AG04450 (cell line): ENCODE measurements around the gene DOC2A. TPM values are rescaled to one million over a fixed set of nuclear protein-coding genes. Genes with fewer than 3 reads are reported as not detected.

ENCODE experiments used
- CTCF ChIA-PET: fragments of 300-600, 350-600 bp; formaldehyde crosslinking; extraction: SDS; loops from one replicate; lab custom pipeline; 2022; ENCODE audit warnings: antibody characterized with exemption, inconsistent platforms; lab: Charles Lee
- POLR2A ChIA-PET: fragments of 350-600 bp; formaldehyde crosslinking; extraction: SDS; loops from one replicate; lab custom pipeline; 2021; ENCODE audit warnings: antibody characterized with exemption, inconsistent platforms; lab: Yijun Ruan, JAX
- DNase-seq: peaks from one replicate; pipeline ENCODE4 v3.0.0-alpha.2; 2011; ENCODE audit warnings: low read depth, low spot score
- H3K27ac ChIP-seq: one replicate; pipeline ENCODE4 v1.5.1; 2012; ENCODE audit warnings: low read depth, low read length, control low read depth
- H3K27me3 ChIP-seq: one replicate; pipeline ENCODE4 v1.6.0; 2012; ENCODE audit warnings: low read length; ENCODE audit not compliant: control insufficient read depth, insufficient read depth
- H3K4me3 ChIP-seq: 2 replicates; pipeline ENCODE4 v1.5.1; 2011; ENCODE audit warnings: mild to moderate bottlenecking, low read depth, low read length, control low read depth
- H3K9me3 ChIP-seq: 2 replicates; pipeline ENCODE4 v1.5.1; 2012; ENCODE audit warnings: low read length; ENCODE audit not compliant: control insufficient read depth, insufficient read depth
- polyA minus RNA-seq: library from RNA; depleted of rRNA, polyadenylated mRNA; stranded (reverse); fragments of >200 nt; gene quantifications from 2 replicates; pipeline ENCODE4 v1.2.3, GENCODE V29; 2011; rRNA and poly(A)+ RNA removed
- polyA plus RNA-seq: library from polyadenylated mRNA; depleted of rRNA; stranded (reverse); fragments of >200 nt; gene quantifications from 2 replicates; pipeline ENCODE4 v1.2.3, GENCODE V29; 2011; rRNA removed
- TF ChIP-seq, protein P1 (sequence below): IDR thresholded peaks from 2 replicates; pipeline ENCODE4 v1.5.1; 2011; ENCODE audit warnings: low read depth, low read length, control low read depth, inconsistent platforms

Gene DOC2A
- 0.22 and 0.46 TPM in 2 replicates for polyA plus RNA-seq
- polyA minus RNA-seq: 0.39 and 0.87 TPM in 2 replicates

DNA sequence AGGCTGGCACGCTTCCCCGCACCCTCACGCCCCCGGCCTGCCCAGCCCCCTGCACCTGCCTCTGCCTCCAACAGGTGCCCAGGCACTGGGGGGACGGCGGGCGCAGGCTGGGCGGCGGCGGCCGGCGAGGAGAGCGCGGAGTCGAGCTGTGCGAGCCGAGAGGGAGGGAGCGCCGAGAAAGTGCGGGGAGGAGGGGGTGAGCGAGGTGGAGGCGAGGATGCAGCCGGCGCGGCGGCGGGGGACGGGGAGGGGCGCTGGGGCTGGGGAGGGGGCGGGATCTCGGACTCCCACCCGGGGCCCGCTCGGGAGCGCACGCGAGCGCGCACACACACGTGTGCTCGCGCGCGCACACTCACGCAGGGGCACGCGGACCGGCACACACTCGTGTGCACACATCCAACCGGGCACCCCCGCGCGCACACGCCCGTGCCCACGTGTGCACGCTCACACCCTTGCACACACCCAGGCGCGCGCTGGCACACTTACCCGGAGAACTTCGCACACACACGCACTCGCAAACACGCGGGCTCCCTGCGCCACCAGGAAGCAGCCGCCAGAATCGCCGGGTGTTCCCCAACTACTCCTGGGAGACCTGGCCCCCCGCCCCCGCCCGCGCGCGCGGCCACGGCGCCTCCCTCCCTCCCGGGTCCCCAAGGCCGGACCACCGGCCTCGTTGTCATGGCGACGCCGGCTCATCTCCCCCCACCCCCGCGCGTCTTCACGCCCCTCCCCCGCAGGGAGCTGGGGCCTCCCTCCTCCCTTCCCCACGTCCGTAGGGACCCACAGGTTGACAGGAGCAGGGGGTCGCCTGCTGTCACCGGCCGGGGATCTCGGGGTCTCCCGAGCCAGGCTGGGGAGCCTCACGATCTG is at the start of gene DOC2A:
TSS of gene DOC2A (minus strand) at position 184 of the 870 bp plus-strand sequence. CDS start 805 bp downstream, outside the sequence.
- DNase-seq: no peak
- Histone ChIP-seq H3K27ac (no peak within 1 kb of the TSS), H3K4me3 (peak within 1 kb of the TSS; percentile 54), H3K9me3 (no peaks in the 10 kb centered on the region; the same call in 1 of the 2 replicates), H3K27me3 (peaks cover 26% of the 10 kb centered on the region)
- ChIA-PET CTCF (no interaction called here), POLR2A (no interaction called here)
- TF ChIP-seq, protein P1, sequence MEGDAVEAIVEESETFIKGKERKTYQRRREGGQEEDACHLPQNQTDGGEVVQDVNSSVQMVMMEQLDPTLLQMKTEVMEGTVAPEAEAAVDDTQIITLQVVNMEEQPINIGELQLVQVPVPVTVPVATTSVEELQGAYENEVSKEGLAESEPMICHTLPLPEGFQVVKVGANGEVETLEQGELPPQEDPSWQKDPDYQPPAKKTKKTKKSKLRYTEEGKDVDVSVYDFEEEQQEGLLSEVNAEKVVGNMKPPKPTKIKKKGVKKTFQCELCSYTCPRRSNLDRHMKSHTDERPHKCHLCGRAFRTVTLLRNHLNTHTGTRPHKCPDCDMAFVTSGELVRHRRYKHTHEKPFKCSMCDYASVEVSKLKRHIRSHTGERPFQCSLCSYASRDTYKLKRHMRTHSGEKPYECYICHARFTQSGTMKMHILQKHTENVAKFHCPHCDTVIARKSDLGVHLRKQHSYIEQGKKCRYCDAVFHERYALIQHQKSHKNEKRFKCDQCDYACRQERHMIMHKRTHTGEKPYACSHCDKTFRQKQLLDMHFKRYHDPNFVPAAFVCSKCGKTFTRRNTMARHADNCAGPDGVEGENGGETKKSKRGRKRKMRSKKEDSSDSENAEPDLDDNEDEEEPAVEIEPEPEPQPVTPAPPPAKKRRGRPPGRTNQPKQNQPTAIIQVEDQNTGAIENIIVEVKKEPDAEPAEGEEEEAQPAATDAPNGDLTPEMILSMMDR: no peak

GRCh38 chr16:30060346-30060745 is 49.5 kb upstream of the DOC2A start:
- CTCF ChIA-PET: no interaction called here

DNA sequence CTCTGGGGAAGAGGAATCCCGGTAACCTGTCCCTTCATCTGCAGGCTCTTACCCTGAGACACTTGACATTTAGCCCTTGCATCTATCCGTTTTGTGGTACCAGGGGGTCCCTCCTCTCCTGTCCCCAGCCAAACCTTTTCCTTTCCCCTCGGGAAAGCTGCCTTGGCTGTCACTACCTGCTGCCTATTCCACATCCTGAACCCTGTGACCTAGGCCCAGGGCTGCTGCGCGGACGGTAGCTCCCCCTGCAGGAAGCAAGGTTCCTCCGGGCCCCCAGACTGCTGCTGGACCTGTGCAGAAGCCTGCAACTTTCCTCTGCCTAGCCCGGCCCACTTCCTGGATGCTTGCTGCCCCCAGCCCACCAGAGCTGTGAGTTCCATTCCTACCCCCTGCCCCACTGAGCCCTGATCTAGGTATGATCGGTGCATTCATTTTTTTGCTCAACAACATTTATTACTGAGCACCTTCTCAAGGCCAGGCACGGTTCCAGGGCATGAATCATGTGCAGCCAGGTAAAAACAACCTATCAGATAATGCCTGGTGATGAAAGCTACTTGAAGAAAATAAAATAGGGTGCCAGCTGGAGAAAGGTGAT is 44.2 kb upstream of the DOC2A start:
- Histone ChIP-seq H3K9me3 (no peaks in the 10 kb centered on the region; the same call in 1 of the 2 replicates), H3K27ac (no peak overlapping the region), H3K4me3 (no peak overlapping the region), H3K27me3 (no peaks in the 10 kb centered on the region)
- CTCF ChIA-PET: interaction anchor here (0.6 to 1.6 kb wide), 6 partner anchors 9 to 377 kb away, joined by 3 to 6 read pairs (median 4); partner anchors contain the start of genes ALDOA and TBX6
- POLR2A ChIA-PET: interaction anchor here (2.5 kb wide), 1 partner anchor 10 kb away, joined by 19 read pairs; the partner anchor contains the start of gene ALDOA
- TF ChIP-seq, protein P1: peak; percentile 46; the same call in 1 of the 2 replicates
- DNase-seq: no peak

More at GRCh38 chr16:30060346-30060745, 49.5 kb upstream of the DOC2A start:
- Histone ChIP-seq H3K9me3 (no peaks in the 10 kb centered on the region), H3K27me3 (no peaks in the 10 kb centered on the region), H3K27ac (no peak overlapping the region), H3K4me3 (no peak overlapping the region)
- TF ChIP-seq, protein P1: no peak
- DNase-seq: no peak
- POLR2A ChIA-PET: no interaction called here

- H3K9me3 ChIP-seq: no peaks in the 10 kb centered on the region; the same call in 1 of the 2 replicates
- POLR2A ChIA-PET: interaction anchor here (2.2 to 2.5 kb wide), 2 partner anchors 11 kb away, joined by 19 to 25 read pairs; partner anchors contain the start of gene ALDOA
- CTCF ChIA-PET: interaction anchor here (0.7 to 1.1 kb wide), 2 partner anchors 11 to 355 kb away, joined by 3 to 4 read pairs; partner anchors contain the start of gene ALDOA
- H3K4me3 ChIP-seq: no peak overlapping the region
- DNase-seq: no peak
- no peaks in the 10 kb centered on the region for H3K27me3 ChIP-seq
- TF ChIP-seq, protein P1: no peak
- H3K27ac ChIP-seq: no peak overlapping the region
These were observed 43.6 kb upstream of the DOC2A start for GRCh38 chr16:30054451-30054850.
